Measurements from ENCODE around the gene HUWE1.

- TF ChIP-seq EZH2 (IDR thresholded peaks at IDR 0.05; ENCODE audit: borderline replicate concordance, insufficient read depth, low read depth, low read length, poor library complexity, severe bottlenecking) (no peak), CTCF (IDR thresholded peaks at IDR 0.05) (no peak)
Measured at GRCh38 chrX:53526999-53527398, 159.5 kb downstream of the HUWE1 start.
